Measurements from ENCODE around the gene USP40. TPM values are rescaled to one million over a fixed set of nuclear protein-coding genes. Genes with fewer than 3 reads are reported as not detected.

The USP40 gene
- total and polyA plus RNA-seq, 2 experiments from 2014 or later: 5.7 to 11.7 TPM

GRCh38 chr2:233563663-233564430, 2.7 kb downstream of the USP40 start:
- Histone ChIP-seq H3K4me2 (no peak overlapping the region), H4K20me1 (replicated peaks; ENCODE audit: insufficient read depth) (no peaks in the 10 kb centered on the region), H3K4me1 (ENCODE audit: insufficient read depth) (no peaks in the 10 kb centered on the region), H3K36me3 (ENCODE audit: insufficient read depth) (no peaks in the 10 kb centered on the region), H3K27ac (ENCODE audit: low read depth) (no peak overlapping the region), H3K79me2 (replicated peaks; ENCODE audit: insufficient read depth) (no peaks in the 10 kb centered on the region), H3K9me2 (ENCODE audit: insufficient read depth) (no peaks in the 10 kb centered on the region), H3K4me3 (no peak overlapping the region), H2AFZ (no peak overlapping the region), H3K27me3 (ENCODE audit: insufficient read depth) (no peaks in the 10 kb centered on the region), H3F3A (replicated peaks; ENCODE audit: low read depth) (no peaks in the 10 kb centered on the region)
- Mint-ChIP-seq H3K36me3 (ENCODE audit: low read depth) (no peaks in the 10 kb centered on the region), H3K27me3 (ENCODE audit: insufficient read depth, low read depth, poor library complexity) (peaks cover 3% of the 10 kb centered on the region), H3K9me3 (no peaks in the 10 kb centered on the region), H3K27ac (no peak overlapping the region), H3K4me1 (peaks cover 2% of the 10 kb centered on the region; the same call in 1 of the 3 replicates), H3K4me3 (no peak overlapping the region)
- TF ChIP-seq ETS1 (IDR thresholded peaks at IDR 0.05): no peak
- TF ChIP-seq JUNB (IDR thresholded peaks at IDR 0.05; ENCODE audit: unreplicated experiment): no peak
- TF ChIP-seq EZH2 (IDR thresholded peaks at IDR 0.05; ENCODE audit: low read depth, unreplicated experiment): no peak
- no peak for TF ChIP-seq REST (IDR thresholded peaks at IDR 0.05; ENCODE audit: unreplicated experiment)
- no peak for TF ChIP-seq ZNF331 (CRISPR knock-in tag; IDR thresholded peaks at IDR 0.05; ENCODE audit: low read depth)
- no peak for TF ChIP-seq ZNF114 (CRISPR knock-in tag; IDR thresholded peaks at IDR 0.05)
- TF ChIP-seq POLR2AphosphoS5 (IDR thresholded peaks at IDR 0.05; ENCODE audit: low read depth): no peak
- TF ChIP-seq CREB1 (CRISPR knock-in tag; IDR thresholded peaks at IDR 0.05; ENCODE audit: low read depth): no peak
- TF ChIP-seq CTCF (conservative IDR thresholded peaks at IDR 0.05; ENCODE audit: low read depth in 2 of 2): no peak
- no peak for TF ChIP-seq STAT1 (IDR thresholded peaks at IDR 0.05; ENCODE audit: unreplicated experiment)
- TF ChIP-seq ZNF462 (CRISPR knock-in tag; IDR thresholded peaks at IDR 0.05): no peak
- TF ChIP-seq EZH2phosphoT487 (IDR thresholded peaks at IDR 0.05; ENCODE audit: unreplicated experiment): no peak
- TF ChIP-seq NANOG (IDR thresholded peaks at IDR 0.05; ENCODE audit: borderline replicate concordance): no peak
- DNase-seq (ENCODE audit: low spot score) (no peak), ATAC-seq (no peak)

All from GM23338 (cell line).